Measurements from ENCODE around the gene ALG11. TPM values are rescaled to one million over a fixed set of nuclear protein-coding genes. Genes with fewer than 3 reads are reported as not detected.

The ALG11 gene, protein sequence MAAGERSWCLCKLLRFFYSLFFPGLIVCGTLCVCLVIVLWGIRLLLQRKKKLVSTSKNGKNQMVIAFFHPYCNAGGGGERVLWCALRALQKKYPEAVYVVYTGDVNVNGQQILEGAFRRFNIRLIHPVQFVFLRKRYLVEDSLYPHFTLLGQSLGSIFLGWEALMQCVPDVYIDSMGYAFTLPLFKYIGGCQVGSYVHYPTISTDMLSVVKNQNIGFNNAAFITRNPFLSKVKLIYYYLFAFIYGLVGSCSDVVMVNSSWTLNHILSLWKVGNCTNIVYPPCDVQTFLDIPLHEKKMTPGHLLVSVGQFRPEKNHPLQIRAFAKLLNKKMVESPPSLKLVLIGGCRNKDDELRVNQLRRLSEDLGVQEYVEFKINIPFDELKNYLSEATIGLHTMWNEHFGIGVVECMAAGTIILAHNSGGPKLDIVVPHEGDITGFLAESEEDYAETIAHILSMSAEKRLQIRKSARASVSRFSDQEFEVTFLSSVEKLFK
- 49.2 to 56.9 TPM (median 49.8 TPM) in 3 replicates for total RNA-seq
- long read RNA-seq, transcript ALG11-202 (4 exons, 2,558 nt): major isoform, 18 of 38 reads
- long read RNA-seq, partial matches to known transcripts: 6 of 38 reads
- long read RNA-seq, other reads (novel, unspliced or antisense): 7 of 38 reads

GRCh38 chr13:52011632-52012511, at the start of gene ALG11:
Gene ALG11 (plus strand): TSS chr13:52012398. CDS start chr13:52012419, 21 bp downstream.
- H3K27ac Mint-ChIP-seq (ENCODE audit: unreplicated experiment): peak within 1 kb of the TSS; percentile 98
- H3K4me3 Mint-ChIP-seq (ENCODE audit: unreplicated experiment): peak within 1 kb of the TSS; percentile 95
- no peaks in the 10 kb centered on the region for H3K27me3 Mint-ChIP-seq (ENCODE audit: low read depth)
- H3K4me1 Mint-ChIP-seq (ENCODE audit: low read depth): peaks cover 26% of the 10 kb centered on the region
- no peak for TF ChIP-seq CTCF (IDR thresholded peaks at IDR 0.05)
- H3K36me3 Mint-ChIP-seq (ENCODE audit: low read depth): peaks cover 6% of the 10 kb centered on the region
- H3K9me3 Mint-ChIP-seq (ENCODE audit: low read depth): peaks cover 4% of the 10 kb centered on the region
- peak; percentile 99 for DNase-seq (ENCODE audit: low spot score)

- Mint-ChIP-seq H3K36me3 (ENCODE audit: low read depth) (peaks cover 17% of the 10 kb centered on the region), H3K9me3 (ENCODE audit: low read depth) (no peaks in the 10 kb centered on the region), H3K4me1 (ENCODE audit: low read depth) (no peaks in the 10 kb centered on the region), H3K4me3 (ENCODE audit: unreplicated experiment) (no peak overlapping the region), H3K27me3 (ENCODE audit: low read depth) (no peaks in the 10 kb centered on the region), H3K27ac (ENCODE audit: unreplicated experiment) (no peak overlapping the region)
- no peak for TF ChIP-seq CTCF (IDR thresholded peaks at IDR 0.05)
- no peak for DNase-seq (ENCODE audit: low spot score)
Measured at GRCh38 chr13:51966186-51966585, 46.0 kb upstream of the ALG11 start.

GRCh38 chr13:51967482-51968446, 44.4 kb upstream of the ALG11 start:
- Mint-ChIP-seq H3K36me3 (ENCODE audit: low read depth) (peaks cover 19% of the 10 kb centered on the region), H3K27ac (ENCODE audit: unreplicated experiment) (no peak overlapping the region), H3K9me3 (ENCODE audit: low read depth) (no peaks in the 10 kb centered on the region), H3K4me1 (ENCODE audit: low read depth) (no peaks in the 10 kb centered on the region), H3K4me3 (ENCODE audit: unreplicated experiment) (no peak overlapping the region), H3K27me3 (ENCODE audit: low read depth) (no peaks in the 10 kb centered on the region)
- TF ChIP-seq CTCF (IDR thresholded peaks at IDR 0.05): no peak
- DNase-seq (ENCODE audit: low spot score): no peak

GRCh38 chr13:51970349-51970748, 41.8 kb upstream of the ALG11 start:
- H3K27me3 Mint-ChIP-seq (ENCODE audit: low read depth): no peaks in the 10 kb centered on the region
- H3K4me3 Mint-ChIP-seq (ENCODE audit: unreplicated experiment): no peak overlapping the region
- TF ChIP-seq CTCF (IDR thresholded peaks at IDR 0.05): no peak
- H3K9me3 Mint-ChIP-seq (ENCODE audit: low read depth): no peaks in the 10 kb centered on the region
- DNase-seq (ENCODE audit: low spot score): no peak
- peaks cover 18% of the 10 kb centered on the region for H3K36me3 Mint-ChIP-seq (ENCODE audit: low read depth)
- H3K4me1 Mint-ChIP-seq (ENCODE audit: low read depth): no peaks in the 10 kb centered on the region
- no peak overlapping the region for H3K27ac Mint-ChIP-seq (ENCODE audit: unreplicated experiment)
